ENCODE results near the gene DPRX. TPM values are rescaled to one million over a fixed set of nuclear protein-coding genes. Genes with fewer than 3 reads are reported as not detected.
"Not testable (repeated sequence)": the region's sequence is repeated elsewhere in the genome, so short reads cannot be mapped to it uniquely, and the experiment has no call there.

Gene DPRX
- total and polyA plus RNA-seq, 2 donors from 2014 or later: not detected

GRCh38 chr19:53664760-53665159 lies 33.0 kb downstream of the DPRX start:
- Histone ChIP-seq H3K9me3 (ENCODE audit: control insufficient read depth in 2 of 3, insufficient read depth in 1 of 3, low read length in 3 of 3) (peaks cover 0 to 2% (median 0%) of the 10 kb centered on the region in 3 donors), H3K4me1 (ENCODE audit: control insufficient read depth in 2 of 3, insufficient read depth in 2 of 3, low read depth in 1 of 3, low read length in 3 of 3) (no peaks in the 10 kb centered on the region), H3K4me3 (ENCODE audit: low read length in 3 of 3) (no peak overlapping the region), H3K27me3 (ENCODE audit: control insufficient read depth, insufficient read depth, low read length) (no peaks in the 10 kb centered on the region), H3K27ac (ENCODE audit: low read depth in 2 of 2, low read length in 2 of 2) (no peak overlapping the region), H3K9ac (ENCODE audit: low read length in 3 of 3) (no peak overlapping the region), H3K36me3 (ENCODE audit: control insufficient read depth in 2 of 3, insufficient read depth in 3 of 3, low read length in 3 of 3) (no peaks in the 10 kb centered on the region)
- FAIRE-seq (no peak), DNase-seq (no peak)
- intact Hi-C loops (cut with DNase I): no loop called here
- no peak for TF ChIP-seq CTCF (IDR thresholded peaks at IDR 0.05; ENCODE audit: borderline replicate concordance, extremely low read depth, insufficient read depth)

GRCh38 chr19:53666331-53666730 lies 34.5 kb downstream of the DPRX start:
- H3K9me3 ChIP-seq (ENCODE audit: control insufficient read depth in 2 of 3, insufficient read depth in 1 of 3, low read length in 3 of 3); H3K36me3 ChIP-seq (ENCODE audit: control insufficient read depth in 2 of 3, insufficient read depth in 3 of 3, low read length in 3 of 3); FAIRE-seq; H3K27me3 ChIP-seq (ENCODE audit: control insufficient read depth, insufficient read depth, low read length); H3K9ac ChIP-seq (ENCODE audit: low read length in 3 of 3); H3K27ac ChIP-seq (ENCODE audit: low read depth in 2 of 2, low read length in 2 of 2); H3K4me3 ChIP-seq (ENCODE audit: low read length in 3 of 3); DNase-seq; H3K4me1 ChIP-seq (ENCODE audit: control insufficient read depth in 2 of 3, insufficient read depth in 2 of 3, low read depth in 1 of 3, low read length in 3 of 3); intact Hi-C loops (cut with DNase I): not testable (repeated sequence)

- intact Hi-C loops (cut with DNase I); H3K27me3 ChIP-seq (ENCODE audit: control insufficient read depth, insufficient read depth, low read length); FAIRE-seq; H3K9me3 ChIP-seq (ENCODE audit: control insufficient read depth in 2 of 3, insufficient read depth in 1 of 3, low read length in 3 of 3); H3K4me3 ChIP-seq (ENCODE audit: low read length in 3 of 3); H3K36me3 ChIP-seq (ENCODE audit: control insufficient read depth in 2 of 3, insufficient read depth in 3 of 3, low read length in 3 of 3); H3K4me1 ChIP-seq (ENCODE audit: control insufficient read depth in 2 of 3, insufficient read depth in 2 of 3, low read depth in 1 of 3, low read length in 3 of 3); DNase-seq; H3K9ac ChIP-seq (ENCODE audit: low read length in 3 of 3); H3K27ac ChIP-seq (ENCODE audit: low read depth in 2 of 2, low read length in 2 of 2): not testable (repeated sequence)
Observed at GRCh38 chr19:53668804-53669203, 37.0 kb downstream of the DPRX start.

GRCh38 chr19:53670345-53670744 lies 38.5 kb downstream of the DPRX start:
- TF ChIP-seq CTCF (IDR thresholded peaks at IDR 0.05; ENCODE audit: borderline replicate concordance, extremely low read depth, insufficient read depth): no peak
- H3K9ac ChIP-seq (ENCODE audit: low read length in 3 of 3): no peak overlapping the region
- no peaks in the 10 kb centered on the region for H3K36me3 ChIP-seq (ENCODE audit: control insufficient read depth in 2 of 3, insufficient read depth in 3 of 3, low read length in 3 of 3)
- no peaks in the 10 kb centered on the region for H3K27me3 ChIP-seq (ENCODE audit: control insufficient read depth, insufficient read depth, low read length)
- H3K9me3 ChIP-seq (ENCODE audit: control insufficient read depth in 2 of 3, insufficient read depth in 1 of 3, low read length in 3 of 3): no peaks in the 10 kb centered on the region
- H3K27ac ChIP-seq (ENCODE audit: low read depth in 2 of 2, low read length in 2 of 2): no peak overlapping the region
- no peaks in the 10 kb centered on the region for H3K4me1 ChIP-seq (ENCODE audit: control insufficient read depth in 2 of 3, insufficient read depth in 2 of 3, low read depth in 1 of 3, low read length in 3 of 3)
- intact Hi-C loops (cut with DNase I): no loop called here
- no peak overlapping the region for H3K4me3 ChIP-seq (ENCODE audit: low read length in 3 of 3)
- FAIRE-seq: no peak
- no peak for DNase-seq

- Histone ChIP-seq H3K27me3 (ENCODE audit: control insufficient read depth, insufficient read depth, low read length) (no peaks in the 10 kb centered on the region), H3K9me3 (ENCODE audit: control insufficient read depth in 2 of 3, insufficient read depth in 1 of 3, low read length in 3 of 3) (no peaks in the 10 kb centered on the region), H3K36me3 (ENCODE audit: control insufficient read depth in 2 of 3, insufficient read depth in 3 of 3, low read length in 3 of 3) (no peaks in the 10 kb centered on the region), H3K27ac (ENCODE audit: low read depth in 2 of 2, low read length in 2 of 2) (no peak overlapping the region), H3K9ac (ENCODE audit: low read length in 3 of 3) (no peak overlapping the region), H3K4me1 (ENCODE audit: control insufficient read depth in 2 of 3, insufficient read depth in 2 of 3, low read depth in 1 of 3, low read length in 3 of 3) (no peaks in the 10 kb centered on the region), H3K4me3 (ENCODE audit: low read length in 3 of 3) (no peak overlapping the region)
- DNase-seq (no peak), FAIRE-seq (no peak)
- no peak for TF ChIP-seq CTCF (IDR thresholded peaks at IDR 0.05; ENCODE audit: borderline replicate concordance, extremely low read depth, insufficient read depth)
- intact Hi-C loops (cut with DNase I): no loop called here
Observed at GRCh38 chr19:53671663-53672062, 39.9 kb downstream of the DPRX start.

Measured in kidney (tissue), 14 donors.